ENCODE data around the gene CMTR1. TPM values are rescaled to one million over a fixed set of nuclear protein-coding genes. Genes with fewer than 3 reads are reported as not detected.

Gene CMTR1
- polyA plus RNA-seq, 3 donors, result 44.0 to 47.1 (median 46.6) TPM

DNA sequence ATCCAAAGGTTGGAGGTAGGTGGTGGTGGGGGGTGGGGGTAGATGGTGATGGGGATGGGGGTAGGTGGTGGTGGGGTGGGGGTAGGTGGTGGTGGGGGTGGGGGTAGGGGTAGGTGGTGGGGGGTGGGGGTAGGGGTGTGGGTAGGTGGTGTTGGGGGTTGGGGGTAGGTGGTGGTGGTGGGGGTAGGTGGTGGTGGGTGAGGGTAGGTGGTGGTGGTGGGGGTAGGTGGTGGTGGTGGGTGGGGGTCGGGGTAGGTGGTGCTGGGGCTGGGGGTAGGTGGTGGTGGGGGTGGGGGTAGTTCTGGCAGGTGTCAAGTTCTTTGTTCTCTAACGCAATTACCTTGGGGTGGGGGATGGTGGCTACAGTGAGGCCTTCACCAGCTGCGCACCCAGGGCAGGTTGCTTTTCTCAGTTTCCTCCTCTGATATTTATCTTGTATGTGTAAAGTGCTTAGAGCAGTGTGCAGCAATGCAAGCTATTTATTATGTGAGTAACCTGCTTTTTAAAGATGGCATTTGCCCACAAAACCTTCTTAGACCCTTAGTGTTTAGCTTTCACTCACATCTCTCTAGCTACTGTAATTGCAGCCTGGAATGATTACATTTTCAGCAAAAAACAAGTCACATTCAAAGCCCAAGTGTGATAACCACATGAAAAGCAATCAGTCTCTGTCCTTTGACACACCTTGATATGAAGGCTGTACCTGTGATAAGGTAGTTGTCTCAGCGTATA lies 74.8 kb downstream of the CMTR1 start:
- no peak for DNase-seq (ENCODE audit: low read depth in 3 of 3, low spot score in 2 of 3)

DNA sequence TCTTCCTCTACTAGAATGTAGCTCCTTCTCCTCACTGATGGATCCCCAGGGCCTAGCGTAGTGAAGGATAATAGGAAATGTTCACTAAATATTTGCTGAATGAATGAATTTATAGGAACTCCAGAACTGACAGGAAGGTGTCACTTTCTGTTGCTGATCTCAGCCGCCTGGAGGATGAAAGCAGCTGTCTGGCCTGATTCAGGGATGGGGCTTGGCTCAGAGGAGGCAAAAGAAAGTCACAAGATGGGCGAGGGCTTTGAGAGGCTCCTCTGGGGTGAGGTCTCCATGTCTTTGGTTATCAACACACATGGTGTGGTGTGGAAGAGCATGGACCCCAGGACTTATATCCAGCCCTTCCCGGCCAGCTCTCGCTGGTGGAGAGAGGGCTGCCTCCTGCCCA lies 78.2 kb downstream of the CMTR1 start:
- no peak for DNase-seq (ENCODE audit: low read depth in 3 of 3, low spot score in 2 of 3)

DNA sequence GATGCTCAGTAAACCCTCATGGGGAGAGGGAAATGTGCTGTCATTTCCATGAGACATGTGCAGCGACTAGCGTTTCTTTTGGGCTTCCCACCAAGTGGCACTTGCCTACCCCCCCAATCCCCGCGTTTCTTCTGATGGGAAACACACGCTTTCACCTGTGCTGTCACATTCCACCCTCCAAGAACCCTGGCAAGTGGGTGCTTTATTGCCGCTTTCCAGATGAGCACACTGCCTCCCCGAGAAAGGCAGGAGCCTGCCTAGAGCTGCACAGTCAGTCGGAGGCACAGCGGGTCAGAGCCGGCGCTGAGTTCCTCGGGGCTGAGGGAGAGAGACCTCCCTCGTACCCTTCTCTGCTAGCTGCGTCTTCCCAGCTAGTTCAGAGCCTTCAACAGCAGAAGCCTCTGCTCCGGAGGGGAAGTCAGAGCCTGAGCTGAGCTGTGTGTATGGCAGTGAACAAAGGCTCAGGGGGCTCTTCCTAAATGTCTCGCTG lies 78.9 kb downstream of the CMTR1 start:
- DNase-seq (ENCODE audit: low read depth in 3 of 3, low spot score in 2 of 3), result no peak

DNA sequence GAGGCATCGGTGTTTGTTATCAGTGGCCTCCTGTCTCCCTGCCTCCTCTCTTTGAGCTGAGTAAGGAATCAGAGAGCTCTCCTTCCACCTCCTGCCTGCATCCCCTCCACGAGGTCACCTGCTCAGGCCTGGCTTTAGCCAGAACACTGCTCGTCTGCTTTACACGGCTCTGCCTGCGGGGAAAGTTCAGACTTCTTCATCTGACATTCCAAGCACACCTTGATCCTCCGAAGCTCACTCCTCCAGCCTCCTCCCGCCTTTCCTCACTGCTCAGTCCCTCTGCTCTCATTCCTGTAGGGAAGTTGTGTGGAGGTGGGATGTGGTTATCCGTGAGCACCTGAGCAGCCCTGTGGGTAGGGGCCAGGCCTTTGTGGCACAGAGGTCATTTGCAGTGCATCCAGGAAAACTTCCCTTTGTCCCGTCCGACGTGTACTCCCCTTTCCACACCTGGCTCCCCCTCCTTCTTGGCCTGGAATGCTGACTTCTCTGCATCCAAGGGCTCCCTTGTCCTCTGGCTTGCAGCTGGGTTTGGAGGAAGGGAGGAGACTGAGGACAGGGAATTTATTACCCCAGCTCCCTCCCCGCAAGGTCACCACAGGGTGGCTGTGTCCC lies 79.5 kb downstream of the CMTR1 start:
- no peak for DNase-seq (ENCODE audit: low read depth in 3 of 3, low spot score in 2 of 3)

DNA sequence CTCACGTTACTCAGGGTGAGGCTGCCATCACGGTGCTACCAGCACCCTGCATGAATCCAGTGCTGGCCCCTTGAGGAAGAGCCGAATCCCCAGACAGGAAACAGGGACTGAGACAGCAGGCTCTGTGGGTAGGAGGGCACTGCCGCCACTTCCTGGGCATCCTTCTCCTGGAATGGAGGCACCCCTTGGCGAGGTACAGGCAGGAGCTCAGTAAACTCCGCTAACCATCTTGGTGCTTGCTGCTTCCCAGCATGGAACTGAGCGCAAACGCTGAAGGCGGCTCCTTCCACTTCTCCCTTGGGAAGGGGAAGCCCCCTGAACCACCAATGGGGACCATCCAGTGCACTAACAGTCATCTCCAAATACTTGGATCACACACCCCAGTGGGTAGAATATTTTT lies 80.1 kb downstream of the CMTR1 start:
- no peak for DNase-seq (ENCODE audit: low read depth in 3 of 3, low spot score in 2 of 3)

DNA sequence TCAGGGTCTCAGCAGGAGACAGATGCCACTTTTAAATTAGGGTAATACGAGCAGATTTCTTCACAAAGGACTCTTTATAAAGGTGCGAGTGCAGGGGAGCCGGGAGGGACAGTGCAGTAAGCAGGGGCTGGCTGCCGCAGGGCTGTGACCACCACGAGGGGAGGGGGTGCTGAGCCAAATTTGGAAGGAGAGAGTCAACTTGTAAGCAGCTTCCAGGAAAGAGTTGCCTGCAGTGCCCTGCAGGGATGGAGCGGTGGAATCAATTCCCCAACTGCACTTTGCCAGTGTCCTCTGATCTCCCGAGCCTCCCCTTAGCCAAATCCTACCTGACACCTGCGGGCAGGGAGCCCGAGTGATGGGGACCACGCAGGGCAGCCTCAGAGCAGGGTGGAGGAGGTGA lies 80.6 kb downstream of the CMTR1 start:
- no peak for DNase-seq (ENCODE audit: low read depth in 3 of 3, low spot score in 2 of 3)

DNA sequence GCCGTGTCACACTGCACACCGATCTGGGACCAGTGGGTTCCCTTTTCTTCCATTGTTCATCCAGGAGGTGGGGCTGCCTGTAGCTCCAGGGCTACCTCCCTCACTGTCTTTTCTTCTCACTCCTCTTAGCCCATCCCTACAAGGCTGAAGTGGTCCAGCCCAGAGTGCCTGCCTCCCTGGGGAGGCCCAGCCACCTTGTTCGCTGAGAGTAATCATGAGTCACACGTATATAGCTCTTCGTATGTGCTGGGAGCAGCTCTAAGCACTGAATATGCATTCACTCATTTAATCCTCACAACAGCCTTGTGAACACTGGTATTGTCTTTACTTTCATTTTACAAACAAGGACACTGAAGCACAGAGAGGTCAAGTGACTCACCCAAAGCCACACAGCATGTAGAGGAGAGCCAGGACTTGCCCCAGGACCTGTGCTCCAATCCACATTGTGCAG lies 81.3 kb downstream of the CMTR1 start:
- DNase-seq (ENCODE audit: low read depth in 3 of 3, low spot score in 2 of 3), result no peak

DNA sequence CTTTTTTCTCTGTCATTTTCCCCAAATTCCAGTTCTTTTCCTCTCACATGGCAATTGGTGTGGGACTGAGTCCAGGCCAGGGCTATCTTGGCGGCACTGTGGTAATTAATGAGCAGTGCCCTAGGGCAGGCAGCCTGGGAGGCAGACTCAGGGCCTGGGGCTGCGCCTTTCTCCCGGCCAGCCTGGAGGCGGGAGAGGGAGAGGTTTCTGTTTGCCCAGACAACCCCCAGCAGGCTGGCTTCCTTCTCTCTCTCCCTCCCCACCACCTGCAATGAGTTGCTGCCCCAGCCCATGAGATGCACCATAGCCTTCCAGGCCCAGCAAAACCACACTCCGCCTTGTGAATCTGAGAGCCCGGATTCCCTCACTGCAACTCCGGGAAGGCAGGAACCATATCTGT lies 81.8 kb downstream of the CMTR1 start:
- no peak for DNase-seq (ENCODE audit: low read depth in 3 of 3, low spot score in 2 of 3)

DNA sequence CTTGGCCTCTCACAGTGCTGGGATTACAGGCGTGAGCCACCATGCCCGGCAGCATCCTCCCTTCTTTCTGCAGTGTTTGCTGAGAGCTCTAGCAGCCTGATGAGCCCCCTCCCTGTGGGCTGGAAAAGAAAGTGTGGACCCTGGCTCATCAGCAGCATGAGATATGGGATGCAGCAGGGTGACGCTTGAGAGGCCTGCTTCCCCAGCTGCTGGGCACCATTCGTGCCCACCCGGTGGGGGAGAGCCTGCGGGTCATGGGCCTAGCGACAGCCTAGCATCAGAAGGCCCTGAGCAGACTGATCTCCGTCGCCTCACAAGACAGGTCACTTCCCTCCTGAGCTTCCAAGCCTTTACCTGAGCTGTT lies 82.7 kb downstream of the CMTR1 start:
- no peak for DNase-seq (ENCODE audit: low read depth in 3 of 3, low spot score in 2 of 3)

DNA sequence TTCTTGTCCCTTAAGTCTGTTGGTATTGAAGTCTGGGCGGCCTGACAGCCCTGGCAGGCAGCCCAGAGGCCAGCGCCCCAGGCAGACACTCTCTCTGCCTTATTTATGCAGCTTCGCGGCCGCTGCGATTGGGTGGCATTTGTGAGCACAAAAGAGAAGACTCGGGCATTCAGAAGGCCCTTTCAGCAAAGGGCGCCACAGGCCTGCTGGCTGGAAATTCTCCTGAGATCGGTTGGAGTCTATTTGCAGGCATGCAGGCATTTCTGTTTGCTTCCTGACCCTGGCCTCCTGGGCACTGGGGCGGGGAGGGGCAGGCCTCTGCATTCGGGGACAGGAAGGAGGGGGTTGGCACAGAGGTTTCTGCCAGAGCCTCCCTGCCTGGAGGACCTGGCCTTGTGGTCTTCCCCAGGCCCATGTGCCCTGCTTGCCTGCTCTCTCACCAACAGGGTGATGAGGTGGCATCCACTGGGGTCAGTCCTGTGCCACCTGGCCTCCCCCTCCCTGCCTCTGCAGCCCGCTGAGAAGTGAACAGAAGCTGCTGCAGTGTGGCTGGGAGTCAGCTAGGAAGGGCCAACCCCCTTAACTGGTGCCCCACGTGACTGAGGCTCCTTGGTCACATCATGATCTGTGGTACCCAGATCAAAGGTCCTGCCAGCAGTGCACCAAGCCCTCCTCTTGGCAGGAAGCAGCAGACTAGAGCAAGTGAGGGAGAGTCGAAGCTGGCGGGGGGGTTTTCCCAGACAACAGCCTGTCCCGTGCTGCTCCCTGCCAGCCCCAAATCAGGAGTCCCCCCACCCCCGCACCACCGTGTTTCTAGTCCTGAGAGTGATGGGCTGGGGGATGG lies 83.3 kb downstream of the CMTR1 start:
- no peak for DNase-seq (ENCODE audit: low read depth in 3 of 3, low spot score in 2 of 3)

DNA sequence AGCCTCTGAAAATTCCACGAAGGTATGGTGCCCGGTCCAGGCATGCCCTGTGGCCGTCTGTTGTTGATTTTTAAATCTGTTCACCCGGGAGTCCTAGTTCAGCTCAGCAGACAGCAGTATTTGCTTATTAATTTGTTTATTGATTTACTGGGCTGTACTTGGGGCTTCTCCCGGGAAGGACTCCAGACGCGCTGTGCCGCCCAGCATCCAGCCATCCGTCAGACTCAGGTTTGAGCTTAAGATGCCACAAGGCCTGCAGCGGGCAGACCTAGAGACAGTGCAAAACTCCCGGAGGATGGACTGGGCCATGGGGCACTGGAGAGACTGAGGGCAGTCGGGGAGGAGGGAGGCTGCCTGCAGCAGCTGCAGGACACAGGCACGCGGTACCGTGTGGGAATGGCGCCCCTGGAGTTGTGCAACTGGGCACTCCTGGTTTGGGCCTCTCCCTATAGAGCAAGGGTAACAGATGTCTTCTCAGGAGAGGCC lies 83.9 kb downstream of the CMTR1 start:
- DNase-seq (ENCODE audit: low read depth in 3 of 3, low spot score in 2 of 3), result no peak

DNA sequence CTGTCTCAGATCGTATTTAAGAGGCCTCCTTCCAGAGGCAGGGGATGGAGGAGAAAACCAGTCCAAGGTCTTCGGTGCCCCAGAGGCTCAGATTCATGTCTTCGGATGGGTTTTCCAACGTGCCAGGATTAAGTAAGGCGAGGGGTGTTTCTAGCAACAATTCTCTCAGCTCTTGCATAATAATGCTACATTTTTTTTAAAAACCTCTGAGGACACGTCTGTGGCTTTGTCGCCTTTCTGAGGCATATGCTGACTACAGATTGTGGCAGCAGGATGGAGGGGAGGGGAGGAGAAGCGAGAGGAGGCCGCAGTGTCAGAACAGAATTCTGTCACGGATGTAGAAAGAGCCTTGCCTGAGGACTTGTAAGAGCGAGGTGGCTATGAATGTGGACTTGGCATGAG lies 84.4 kb downstream of the CMTR1 start:
- no peak for DNase-seq (ENCODE audit: low read depth in 3 of 3, low spot score in 2 of 3)

DNA sequence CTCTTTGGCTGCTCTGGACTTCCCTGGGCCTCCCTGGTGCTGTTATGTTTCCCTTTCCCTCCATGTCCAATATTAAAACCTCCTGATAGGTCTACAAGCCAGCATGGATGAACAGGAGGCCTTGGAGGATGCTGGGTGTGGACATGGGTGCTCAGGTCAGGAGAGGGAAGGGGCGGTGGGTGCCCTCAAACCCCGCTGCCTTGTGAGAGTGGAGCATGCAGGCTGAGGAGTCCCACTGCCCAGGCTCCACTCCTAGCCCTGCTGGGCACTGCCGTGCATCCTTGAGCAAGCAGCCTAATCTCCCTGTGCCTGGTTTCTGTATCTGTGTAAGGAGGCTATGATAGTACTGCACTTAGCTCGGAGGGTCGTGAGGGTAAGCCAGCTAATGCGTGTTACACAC lies 85.1 kb downstream of the CMTR1 start:
- no peak for DNase-seq (ENCODE audit: low read depth in 3 of 3, low spot score in 2 of 3)

DNA sequence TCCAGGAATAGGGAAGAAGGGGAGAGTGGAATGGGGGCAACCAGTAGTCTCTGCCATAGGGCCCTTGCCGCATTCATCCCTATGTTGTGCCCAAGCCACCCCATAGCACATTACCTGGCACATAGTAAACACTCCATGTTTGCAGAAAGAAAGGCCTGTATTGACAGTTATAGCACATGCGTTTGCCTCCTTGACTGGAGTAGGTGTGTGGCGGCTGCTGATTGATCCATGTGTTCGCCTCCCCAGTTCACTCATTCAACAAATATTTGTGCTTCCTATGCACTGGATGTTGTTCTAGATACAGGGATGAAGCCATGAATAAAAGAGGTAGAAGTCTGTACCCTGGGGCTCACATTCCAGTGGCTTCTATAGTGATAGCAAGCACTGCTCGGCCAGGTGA lies 86.4 kb downstream of the CMTR1 start:
- DNase-seq (ENCODE audit: low read depth in 3 of 3, low spot score in 2 of 3), result no peak

DNA sequence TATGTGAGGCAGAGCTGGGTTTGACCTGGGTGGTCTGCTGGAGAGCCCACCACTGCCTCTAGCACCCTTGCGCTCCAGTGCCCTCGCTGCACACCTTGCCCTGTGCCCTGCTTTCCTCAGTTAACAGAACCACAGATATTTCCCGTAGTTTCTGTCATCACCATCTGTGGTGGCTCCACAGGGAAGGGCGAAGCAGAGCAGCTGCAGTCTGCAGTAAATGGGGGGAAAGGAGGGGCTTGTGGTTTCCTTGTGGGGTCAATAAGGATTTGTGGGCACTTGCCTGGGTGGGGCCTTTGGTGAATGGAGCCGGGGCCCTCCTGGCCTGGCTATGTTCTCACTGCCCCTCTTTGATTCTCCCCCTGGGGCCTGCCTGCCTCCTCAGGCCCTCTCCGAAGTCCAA lies 87.9 kb downstream of the CMTR1 start:
- DNase-seq (ENCODE audit: low read depth in 3 of 3, low spot score in 2 of 3), result no peak

DNA sequence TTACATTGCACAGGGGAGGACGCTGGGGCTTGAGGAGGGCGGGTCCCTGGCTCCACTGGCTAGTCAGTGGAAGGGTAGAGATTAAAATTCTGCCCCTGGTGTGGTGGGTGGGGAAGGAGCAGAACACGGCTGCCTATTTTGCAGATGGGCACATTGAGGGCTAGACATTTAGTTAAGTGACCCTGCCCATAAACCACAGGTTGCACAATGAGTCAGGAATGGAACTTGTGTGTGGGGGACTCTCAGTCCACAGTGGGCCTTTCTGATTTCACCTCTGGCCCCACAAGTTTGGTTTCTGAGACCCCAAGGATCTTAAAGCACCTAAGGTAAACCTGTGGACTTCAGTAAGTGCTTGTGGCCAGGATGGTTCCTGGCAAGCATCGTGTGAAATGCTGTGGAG lies 88.7 kb downstream of the CMTR1 start:
- DNase-seq (ENCODE audit: low read depth in 3 of 3, low spot score in 2 of 3), result no peak

DNA sequence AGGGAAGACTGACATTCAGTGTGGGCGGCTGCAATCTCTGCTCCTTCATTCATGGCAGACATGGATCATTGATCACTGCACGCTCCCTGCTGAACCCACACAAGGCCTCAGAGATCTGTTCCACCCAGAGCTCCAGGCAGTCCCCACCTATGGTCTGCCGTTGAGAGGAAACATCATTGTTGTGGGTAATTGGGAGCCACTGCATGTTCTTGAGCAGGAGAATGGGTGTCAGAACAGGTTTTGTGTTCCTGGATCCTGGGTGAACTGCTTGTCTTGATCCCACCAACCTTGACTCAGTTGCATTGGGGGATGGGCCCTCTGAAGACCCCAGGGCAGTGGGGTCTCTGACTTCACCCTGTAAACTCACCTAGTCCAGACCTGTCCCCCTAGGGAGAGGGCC lies 89.8 kb downstream of the CMTR1 start:
- DNase-seq (ENCODE audit: low read depth in 3 of 3, low spot score in 2 of 3), result no peak

DNA sequence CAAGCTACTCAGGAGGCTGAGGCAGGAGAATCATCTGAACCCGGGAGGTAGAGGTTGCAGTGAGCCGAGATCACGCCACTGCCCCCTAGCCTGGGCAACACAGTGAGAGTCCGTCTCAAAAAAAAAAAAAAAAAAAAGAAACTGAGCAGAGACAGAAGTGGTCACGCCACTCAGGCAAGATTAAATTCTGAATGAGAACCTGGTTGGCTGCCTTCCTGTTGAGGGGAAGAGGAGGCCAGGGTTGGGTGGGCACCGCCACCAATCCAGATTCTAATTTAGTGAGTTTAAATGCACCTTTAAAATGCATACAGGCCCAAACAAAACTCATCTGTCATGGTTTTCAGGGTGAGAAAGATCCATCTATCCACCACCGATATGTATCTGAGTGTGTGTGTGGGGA lies 90.4 kb downstream of the CMTR1 start:
- DNase-seq (ENCODE audit: low read depth in 3 of 3, low spot score in 2 of 3), result no peak

DNA sequence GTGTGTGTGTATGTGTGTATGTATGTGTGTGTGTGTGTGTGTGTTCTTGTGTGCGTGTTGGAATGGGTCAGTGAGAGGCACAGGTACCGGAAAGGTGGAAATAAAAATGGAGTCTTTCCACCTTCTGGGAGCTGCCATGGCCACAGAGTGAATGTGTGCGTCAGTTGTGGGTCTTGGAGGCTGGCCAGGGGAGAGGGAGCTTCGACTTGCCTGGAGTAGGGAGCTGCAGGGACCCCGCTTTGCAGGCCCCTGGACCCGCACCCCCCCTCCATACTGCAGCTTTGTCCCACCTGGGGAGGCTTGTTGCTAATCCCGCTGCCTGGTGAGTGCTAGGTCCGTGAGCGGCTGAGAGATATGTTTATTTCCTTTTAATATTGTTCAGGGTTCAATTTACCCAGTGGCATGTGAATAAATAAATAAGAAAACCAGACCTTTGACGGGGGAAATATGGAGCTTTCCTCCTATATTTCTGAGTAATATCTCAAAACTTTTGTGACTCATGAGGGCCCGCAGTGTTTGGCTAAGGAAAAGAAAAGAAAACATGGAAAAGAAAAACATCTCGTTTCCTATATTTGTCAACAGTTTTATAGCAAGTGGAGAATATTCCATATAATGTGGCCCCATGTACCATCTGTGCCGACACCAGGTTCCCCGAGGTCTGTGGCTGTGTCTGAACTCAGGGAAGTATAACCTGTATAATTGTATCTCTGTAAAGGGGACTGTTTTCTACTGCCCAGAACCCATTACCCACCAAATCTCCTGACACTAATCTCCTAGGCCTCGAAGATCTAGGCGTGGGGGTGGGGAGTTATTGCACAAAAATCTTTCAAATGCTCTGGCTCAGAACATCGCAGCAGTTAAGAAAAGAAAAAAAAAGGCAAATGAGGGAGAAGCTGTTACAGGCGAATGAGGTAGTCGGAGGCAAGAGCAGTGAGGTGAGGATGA lies 91.3 kb downstream of the CMTR1 start:
- DNase-seq (ENCODE audit: low read depth in 3 of 3, low spot score in 2 of 3), result no peak

DNA sequence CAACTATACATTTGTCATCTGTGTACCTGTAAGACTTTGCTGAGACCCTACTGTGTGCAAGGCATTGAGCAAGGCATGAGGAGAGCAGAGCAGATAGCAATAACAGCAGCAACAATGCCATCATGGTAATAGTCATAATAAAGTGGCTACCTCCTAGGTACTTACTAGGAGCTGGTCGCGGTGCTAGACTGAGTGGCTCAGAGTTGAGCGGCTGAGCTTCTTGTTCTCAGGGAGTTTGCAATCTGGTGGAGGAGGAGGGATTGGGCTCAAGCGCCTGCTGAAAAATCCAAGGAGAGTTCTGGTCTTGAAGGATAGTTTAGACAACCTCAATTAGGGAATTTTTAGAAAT lies 91.9 kb downstream of the CMTR1 start:
- no peak for DNase-seq (ENCODE audit: low read depth in 3 of 3, low spot score in 2 of 3)

All from right renal cortex interstitium (tissue), 3 donors.